GM12878 (cell line): ENCODE results near the gene APOC1. TPM values are rescaled to one million over a fixed set of nuclear protein-coding genes. Genes with fewer than 3 reads are reported as not detected.
A peak's percentile ranks its signal among the peaks of the same experiment; 100 is the strongest.

Source experiments
- ATAC-seq: fragments of 200-7000 bp; cut with Tn5 transposase; 3 replicates; pipeline ENCODE4 v1.9.1; 2020; ENCODE audit warnings: mild to moderate bottlenecking, moderate library complexity
- BruUV-seq: library from RNA; stranded (reverse); fragments of 400-500 nt; replicated peaks from 2 replicates; lab custom pipeline; 2021; lab: Mats Ljungman, UMichigan
- CTCF ChIA-PET: fragments of 300-600 bp; sonication (Branson Sonifier 250); formaldehyde crosslinking; extraction: SDS; loops from one replicate; lab custom pipeline; 2021; ENCODE audit warnings: inconsistent platforms; lab: Yijun Ruan, JAX
- POLR2A ChIA-PET: fragments of 350-600 bp; formaldehyde crosslinking; extraction: SDS; loops from one replicate; lab custom pipeline; 2021; ENCODE audit warnings: inconsistent platforms; lab: Charles Lee
- RAD21 ChIA-PET: fragments of 300-600 bp; sonication (Branson Sonifier 250); formaldehyde crosslinking; loops from one replicate; lab custom pipeline; 2023; ENCODE audit warnings: antibody characterized with exemption; ENCODE audit not compliant: unreplicated experiment; lab: Charles Lee
- SMC1A ChIA-PET: fragments of 300-600 bp; sonication (Branson Sonifier 250); formaldehyde crosslinking; loops from one replicate; lab custom pipeline; 2023; ENCODE audit not compliant: unreplicated experiment, uncharacterized antibody; lab: Charles Lee
- DNase-seq: peaks from one replicate; pipeline ENCODE4 v3.0.0-alpha.2; 2011; ENCODE audit warnings: low read depth, low spot score
- FAIRE-seq: peaks from 3 replicates; lab custom pipeline; 2011; peaks lifted over from hg19 to GRCh38; lab: Jason Lieb, UNC
- H2AFZ ChIP-seq: 2 replicates; pipeline ENCODE4 v1.6.0; 2011; ENCODE audit warnings: low read depth, low read length, control low read depth; ENCODE audit not compliant: control insufficient read depth
- H3K27ac ChIP-seq: 2 replicates; pipeline ENCODE4 v1.5.1; 2011; ENCODE audit warnings: control low read depth; ENCODE audit not compliant: control insufficient read depth, insufficient read depth
- H3K27me3 ChIP-seq, 2 experiments: replicated peaks in 1 of 2; 2 replicates each; pipeline versions ENCODE4 v1.6.0 to v1.6.1; 2011; ENCODE audit warnings: low read length in 1 of 2; ENCODE audit not compliant: control insufficient read depth in 2 of 2, insufficient read depth in 2 of 2
- H3K36me3 ChIP-seq, 2 experiments: 2 replicates each; pipeline ENCODE4 v1.5.1; 2011; ENCODE audit warnings: low read length in 1 of 2; ENCODE audit not compliant: control insufficient read depth in 2 of 2, insufficient read depth in 2 of 2
- H3K4me1 ChIP-seq: 2 replicates; pipeline ENCODE4 v1.6.1; 2011; ENCODE audit warnings: mild to moderate bottlenecking, low read length, moderate library complexity, mixed read lengths; ENCODE audit not compliant: control insufficient read depth, insufficient read depth
- H3K4me2 ChIP-seq: 2 replicates; pipeline ENCODE4 v1.6.0; 2011; ENCODE audit warnings: control low read depth; ENCODE audit not compliant: control insufficient read depth, insufficient read depth
- H3K4me3 ChIP-seq: fragments of 200-600 bp; sonication (generic); 2 replicates; pipeline ENCODE4 v1.5.1; 2016
- H3K79me2 ChIP-seq: 2 replicates; pipeline ENCODE4 v1.6.0; 2011; ENCODE audit warnings: low read length; ENCODE audit not compliant: control insufficient read depth, insufficient read depth
- H3K9ac ChIP-seq: 2 replicates; pipeline ENCODE4 v1.8.0; 2011; ENCODE audit warnings: low read length, control low read depth, mixed read lengths; ENCODE audit not compliant: control insufficient read depth, insufficient read depth
- H3K9me3 ChIP-seq: replicated peaks from 3 replicates; pipeline ENCODE4 v1.5.1; 2011; ENCODE audit warnings: mild to moderate bottlenecking, low read length; ENCODE audit not compliant: control insufficient read depth, insufficient read depth
- H4K20me1 ChIP-seq: 2 replicates; pipeline ENCODE4 v1.6.0; 2011; ENCODE audit not compliant: control insufficient read depth, insufficient read depth
- DPF2 ChIP-seq: fragments of 450-650 bp; IDR thresholded peaks from 2 replicates; pipeline ENCODE4 v1.6.1; 2017; ENCODE audit warnings: mild to moderate bottlenecking
- EED ChIP-seq: sonication (generic); IDR thresholded peaks from 2 replicates; pipeline ENCODE4 v1.6.1; 2016; ENCODE audit warnings: antibody characterized with exemption, low read depth
- GATAD2B ChIP-seq: fragments of 450-650 bp; conservative IDR thresholded peaks from 2 replicates; pipeline ENCODE4 v1.6.1; 2017; ENCODE audit warnings: low read depth, mild to moderate bottlenecking, moderate library complexity
- MYC ChIP-seq: IDR thresholded peaks from 2 replicates; pipeline ENCODE4 v1.6.1; 2011; ENCODE audit warnings: mild to moderate bottlenecking, low read length, moderate library complexity, inconsistent platforms; ENCODE audit not compliant: insufficient read depth, insufficient replicate concordance, insufficient read length, severe bottlenecking
- PML ChIP-seq: IDR thresholded peaks from 2 replicates; pipeline ENCODE4 v1.6.1; 2012; ENCODE audit warnings: low read length, inconsistent platforms
- YBX1 ChIP-seq: fragments of 450-650 bp; IDR thresholded peaks from 2 replicates; pipeline ENCODE4 v1.6.1; 2016; ENCODE audit warnings: antibody characterized with exemption
- ZNF207 ChIP-seq: fragments of 450-650 bp; IDR thresholded peaks from 2 replicates; pipeline ENCODE4 v1.6.1; 2014; ENCODE audit warnings: antibody characterized with exemption, mild to moderate bottlenecking, borderline replicate concordance
- ZZZ3 ChIP-seq: IDR thresholded peaks from 2 replicates; pipeline ENCODE4 v1.6.1; 2011; ENCODE audit warnings: low read depth; ENCODE audit not compliant: control insufficient read depth, insufficient read length
- WGBS: methylation state at CpG from one replicate; pipeline ENCODE4 v1.1.6; 2016; ENCODE audit warnings: low lambda C conversion rate; ENCODE audit not compliant: insufficient replicate concordance, insufficient coverage; ENCODE audit errors: missing lambda C conversion rate; 5-methylcytosine and 5-hydroxymethylcytosine counted together
- in situ Hi-C: fragments of 300-500 bp; cut with MboI; formaldehyde crosslinking; loops from 9 replicates; pipeline ENCODE4 v1.14.3; 2018; ENCODE audit warnings: mixed read lengths
- intact Hi-C: fragments of 100-400 bp; cut with micrococcal nuclease; formaldehyde crosslinking; loops from one replicate; pipeline ENCODE4 v1.14.2; 2022; ENCODE audit not compliant: unreplicated experiment
- polyA plus RNA-seq, 11 experiments: library from polyadenylated mRNA; depleted of rRNA in 4 of 11; unstranded in 6 of 11; stranded (reverse) in 5 of 11; fragments of >200 nt; fragmentation: Nextera tagmentation in 4 of 11; fragmentation: Illumina TruSeq in 1 of 11; extraction: Ambion mirVana in 4 of 11; extraction: Trizol in 1 of 11; gene quantifications; 1 replicate in 1 of 11; 2 replicates in 10 of 11; pipeline versions ENCODE4 v1.2.1 to v1.2.3, GENCODE V29; 2011 to 2016; ENCODE audit warnings: inconsistent platforms in 2 of 11, missing spikeins in 2 of 11, low read depth in 1 of 11
- total RNA-seq, 4 experiments: library from RNA; depleted of rRNA in 3 of 4; stranded (reverse); fragments of >200 nt in 3 of 4; fragmentation: Illumina TruSeq in 1 of 4; extraction: Trizol in 1 of 4; gene quantifications; 2 replicates each; pipeline versions ENCODE4 v1.2.1 to v1.2.3, GENCODE V29; 2013 to 2021

APOC1 gene
- total and polyA plus RNA-seq, 10 of the 15 experiments (the other 5 are each of a cell fraction or from before 2014, with no cell fraction given): 0.73 to 4.0 (median 2.6) TPM

- CTCF ChIA-PET: interaction anchor here (0.6 to 1.4 kb wide), 8 partner anchors 12 to 235 kb away, joined by 3 to 7 read pairs (median 4); partner anchors contain the start of gene NECTIN2
- FAIRE-seq: no peak
Measured at GRCh38 chr19:44889830-44890365, 24.5 kb upstream of the APOC1 start.

More at GRCh38 chr19:44889830-44890365, 24.5 kb upstream of the APOC1 start:
- DNase-seq (no peak), ATAC-seq (no peak)
- Histone ChIP-seq H3K4me3 (peak overlapping the region; percentile 69), H3K4me2 (peak overlapping the region; percentile 98), H3K27ac (peak overlapping the region; percentile 96), H3K9ac (peak overlapping the region; percentile 67), H3K9me3 (peaks cover 1% of the 10 kb centered on the region; the same call in 1 of the 3 replicates), H3K27me3 (no peaks in the 10 kb centered on the region), H2AFZ (peak overlapping the region; percentile 96), H3K4me1 (peaks cover 19% of the 10 kb centered on the region), H3K79me2 (peaks cover 32% of the 10 kb centered on the region), H4K20me1 (no peaks in the 10 kb centered on the region), H3K36me3 (peaks cover 0 to 11% of the 10 kb centered on the region in 2 experiments; a peak in 3 of 4 replicates)
- in situ Hi-C loops (no loop called here), intact Hi-C loops (loop anchor here (5.0 kb wide), 1 partner anchor 43 kb away; the partner anchor contains the start of gene NECTIN2)
- ChIA-PET SMC1A (interaction anchor here (0.9 to 1.8 kb wide), 3 partner anchors 63 to 166 kb away, joined by 3 to 6 read pairs (median 4); no protein-coding TSS in a partner anchor), RAD21 (interaction anchor here (0.7 to 1.6 kb wide), 4 partner anchors 16 to 166 kb away, joined by 3 to 4 read pairs (median 4); partner anchors contain the start of gene APOE), POLR2A (interaction anchor here (0.5 to 1.7 kb wide), 5 partner anchors 16 to 1352 kb away, joined by 3 to 7 read pairs (median 4); partner anchors contain the start of genes APOE and CLPTM1)
- 69% methylated on average over 17 of the region's 17 CpGs for WGBS
- BruUV-seq: TSS peak; percentile 90
- 0 out of 2 replicates have a peak, but pooled peaks have one; percentile 30 for TF ChIP-seq ZNF207
- no peak for TF ChIP-seq MYC
- peak; percentile 48; the same call in 1 of the 2 replicates for TF ChIP-seq EED
- TF ChIP-seq DPF2: peak; percentile 41; the same call in 1 of the 2 replicates
- 0 out of 2 replicates have a peak, but pooled peaks have one; percentile 16 for TF ChIP-seq YBX1
- 0 out of 2 replicates have a peak, but pooled peaks have one; percentile 39 for TF ChIP-seq GATAD2B
- TF ChIP-seq PML: 0 out of 2 replicates have a peak, but pooled peaks have one; percentile 44
- no peak for TF ChIP-seq ZZZ3
